Trophoblast cell (in vitro differentiated cells and primary cell): ENCODE measurements around the gene SSR4.

Source experiments
- DNase-seq, 2 donors: peaks; one replicate each; pipeline ENCODE4 v3.0.0-alpha.2; 2016
- H2AFZ ChIP-seq: 2 replicates; pipeline ENCODE4 v1.6.1; 2013; ENCODE audit warnings: low read length, moderate library complexity, mild to moderate bottlenecking; ENCODE audit not compliant: insufficient read depth, poor library complexity
- H2AK5ac ChIP-seq: 2 replicates; pipeline ENCODE4 v1.6.1; 2013; ENCODE audit warnings: mild to moderate bottlenecking, low read length
- H2BK120ac ChIP-seq: 2 replicates; pipeline ENCODE4 v1.6.1; 2013; ENCODE audit warnings: low read length, mild to moderate bottlenecking, moderate library complexity; ENCODE audit not compliant: insufficient read depth, poor library complexity
- H2BK12ac ChIP-seq: 2 replicates; pipeline ENCODE4 v1.6.1; 2013; ENCODE audit warnings: mild to moderate bottlenecking, low read length, moderate library complexity
- H2BK5ac ChIP-seq: 2 replicates; pipeline ENCODE4 v1.6.1; 2013; ENCODE audit warnings: low read length, low read depth, moderate library complexity, mild to moderate bottlenecking; ENCODE audit not compliant: poor library complexity
- H3K14ac ChIP-seq: 2 replicates; pipeline ENCODE4 v1.6.1; 2013; ENCODE audit warnings: mild to moderate bottlenecking, low read length
- H3K18ac ChIP-seq: 2 replicates; pipeline ENCODE4 v1.6.1; 2013; ENCODE audit warnings: mild to moderate bottlenecking, low read length
- H3K23ac ChIP-seq: 2 replicates; pipeline ENCODE4 v1.6.1; 2013; ENCODE audit warnings: low read length
- H3K27ac ChIP-seq: 2 replicates; pipeline ENCODE4 v1.5.1; 2013; ENCODE audit warnings: low read depth, mild to moderate bottlenecking, inconsistent platforms, low read length, moderate library complexity
- H3K27me3 ChIP-seq: 2 replicates; pipeline ENCODE4 v1.6.1; 2013; ENCODE audit warnings: inconsistent platforms, mild to moderate bottlenecking, low read length, moderate library complexity; ENCODE audit not compliant: insufficient read depth
- H3K36me3 ChIP-seq, 2 experiments: 1 replicate in 1 of 2; 2 replicates in 1 of 2; pipeline ENCODE4 v1.6.1; 2013; ENCODE audit warnings: low read length in 2 of 2, mild to moderate bottlenecking in 2 of 2, moderate library complexity in 1 of 2; ENCODE audit not compliant: insufficient read depth in 2 of 2, control insufficient read depth in 1 of 2
- H3K4ac ChIP-seq: 2 replicates; pipeline ENCODE4 v1.6.1; 2013; ENCODE audit warnings: low read depth, mild to moderate bottlenecking, low read length, moderate library complexity
- H3K4me1 ChIP-seq, 2 experiments: 1 replicate in 1 of 2; 2 replicates in 1 of 2; pipeline ENCODE4 v1.6.1; 2013; ENCODE audit warnings: low read length in 2 of 2, mild to moderate bottlenecking in 2 of 2, moderate library complexity in 1 of 2; ENCODE audit not compliant: insufficient read depth in 2 of 2, control insufficient read depth in 1 of 2
- H3K4me2 ChIP-seq: 2 replicates; pipeline ENCODE4 v1.6.1; 2013; ENCODE audit warnings: inconsistent platforms, mild to moderate bottlenecking, low read length, moderate library complexity
- H3K4me3 ChIP-seq: 2 replicates; pipeline ENCODE4 v1.5.1; 2013; ENCODE audit warnings: mild to moderate bottlenecking, low read depth, low read length, inconsistent platforms
- H3K79me1 ChIP-seq: one replicate; pipeline ENCODE4 v1.6.1; 2013; ENCODE audit warnings: low read length
- H3K79me2 ChIP-seq: 2 replicates; pipeline ENCODE4 v1.6.1; 2013; ENCODE audit warnings: low read length, mild to moderate bottlenecking; ENCODE audit not compliant: control insufficient read depth, insufficient read depth, poor library complexity
- H3K9ac ChIP-seq: 2 replicates; pipeline ENCODE4 v1.6.1; 2013; ENCODE audit warnings: mild to moderate bottlenecking, low read length
- H3K9me3 ChIP-seq: 2 replicates; pipeline ENCODE4 v1.6.1; 2013; ENCODE audit warnings: low read depth, mild to moderate bottlenecking, control low read depth, inconsistent platforms, low read length; ENCODE audit not compliant: insufficient read depth
- H4K12ac ChIP-seq: 2 replicates; pipeline ENCODE4 v1.6.1; 2013; ENCODE audit warnings: low read depth, mild to moderate bottlenecking, low read length, moderate library complexity
- H4K8ac ChIP-seq: 2 replicates; pipeline ENCODE4 v1.6.1; 2013; ENCODE audit warnings: low read depth, mild to moderate bottlenecking, low read length, moderate library complexity
- H4K91ac ChIP-seq: one replicate; pipeline ENCODE4 v1.6.1; 2013; ENCODE audit warnings: low read depth, mild to moderate bottlenecking, low read length, moderate library complexity
- WGBS: extraction: QIAGEN DNeasy Blood & Tissue Kit; methylation state at CpG from one replicate; pipeline ENCODE4 v1.1.7; 2013; ENCODE audit warnings: missing lambda C conversion rate; ENCODE audit not compliant: insufficient read length, insufficient coverage; ENCODE audit errors: extremely low coverage; 5-methylcytosine and 5-hydroxymethylcytosine counted together

The SSR4 gene

GRCh38 chrX:153801669-153802068 lies 7.2 kb downstream of the SSR4 start:
- no peak overlapping the region for H3K23ac ChIP-seq
- H3K27ac ChIP-seq, result no peak overlapping the region
- H3K36me3 ChIP-seq, result peaks cover 26 to 27% of the 10 kb centered on the region in 2 experiments
- H2BK5ac ChIP-seq, result no peak overlapping the region
- WGBS, result no CpG with 5 or more reads among the region's 8 CpGs
- H3K18ac ChIP-seq, result no peak overlapping the region
- no peaks in the 10 kb centered on the region for H3K4me1 ChIP-seq
- H3K4me3 ChIP-seq, result no peak overlapping the region
- no peak overlapping the region for H3K4ac ChIP-seq
- no peak overlapping the region for H2BK120ac ChIP-seq
- H3K9me3 ChIP-seq, result no peaks in the 10 kb centered on the region
- no peak overlapping the region for H3K9ac ChIP-seq
- no peak overlapping the region for H4K8ac ChIP-seq
- no peak overlapping the region for H4K91ac ChIP-seq
- H2AK5ac ChIP-seq, result no peak overlapping the region
- no peak for DNase-seq
- no peaks in the 10 kb centered on the region for H3K79me2 ChIP-seq
- no peak overlapping the region for H3K4me2 ChIP-seq
- H3K14ac ChIP-seq, result no peak overlapping the region
- H2BK12ac ChIP-seq, result no peak overlapping the region
- H4K12ac ChIP-seq, result no peak overlapping the region
- no peak overlapping the region for H2AFZ ChIP-seq
- H3K27me3 ChIP-seq, result no peaks in the 10 kb centered on the region
- H3K79me1 ChIP-seq, result no peaks in the 10 kb centered on the region

- Histone ChIP-seq H2AFZ (no peak overlapping the region), H3K4me2 (no peak overlapping the region), H3K4ac (no peak overlapping the region), H3K27ac (no peak overlapping the region), H2BK12ac (no peak overlapping the region), H3K79me1 (no peaks in the 10 kb centered on the region), H3K18ac (no peak overlapping the region), H2BK120ac (no peak overlapping the region), H3K4me1 (no peaks in the 10 kb centered on the region), H4K8ac (no peak overlapping the region), H4K91ac (no peak overlapping the region), H3K4me3 (no peak overlapping the region), H3K27me3 (no peaks in the 10 kb centered on the region), H2BK5ac (no peak overlapping the region), H2AK5ac (no peak overlapping the region), H3K14ac (no peak overlapping the region), H3K36me3 (peaks cover 17 to 18% of the 10 kb centered on the region in 2 experiments), H3K79me2 (no peaks in the 10 kb centered on the region), H4K12ac (no peak overlapping the region), H3K9ac (no peak overlapping the region), H3K23ac (no peak overlapping the region), H3K9me3 (no peaks in the 10 kb centered on the region)
- WGBS, result no CpG with 5 or more reads among the region's 14 CpGs
- no peak for DNase-seq
Observed at GRCh38 chrX:153802513-153803045, 8.1 kb downstream of the SSR4 start.

- Histone ChIP-seq H3K79me2 (no peaks in the 10 kb centered on the region), H3K9ac (no peak overlapping the region), H2BK120ac (no peak overlapping the region), H3K14ac (no peak overlapping the region), H2AK5ac (no peak overlapping the region), H3K4me2 (no peak overlapping the region), H3K18ac (no peak overlapping the region), H4K12ac (no peak overlapping the region), H3K79me1 (no peaks in the 10 kb centered on the region), H3K23ac (no peak overlapping the region), H3K36me3 (peaks cover 9 to 10% of the 10 kb centered on the region in 2 experiments), H4K91ac (no peak overlapping the region), H3K27me3 (no peaks in the 10 kb centered on the region), H2AFZ (no peak overlapping the region), H3K4me3 (no peak overlapping the region), H3K4ac (no peak overlapping the region), H2BK12ac (no peak overlapping the region), H3K27ac (no peak overlapping the region), H3K9me3 (no peaks in the 10 kb centered on the region), H3K4me1 (no peaks in the 10 kb centered on the region), H2BK5ac (no peak overlapping the region), H4K8ac (no peak overlapping the region)
- WGBS, result no CpG with 5 or more reads among the region's 87 CpGs
- no peak for DNase-seq
Observed at GRCh38 chrX:153803211-153804099, 9.0 kb downstream of the SSR4 start.

- H2AFZ ChIP-seq, result no peak overlapping the region
- no peak overlapping the region for H4K8ac ChIP-seq
- H3K9ac ChIP-seq, result no peak overlapping the region
- DNase-seq, result no peak
- no peaks in the 10 kb centered on the region for H3K27me3 ChIP-seq
- H3K18ac ChIP-seq, result no peak overlapping the region
- no peak overlapping the region for H2BK12ac ChIP-seq
- no peak overlapping the region for H4K91ac ChIP-seq
- no peak overlapping the region for H3K4ac ChIP-seq
- H3K79me1 ChIP-seq, result no peaks in the 10 kb centered on the region
- H3K4me3 ChIP-seq, result no peak overlapping the region
- no peak overlapping the region for H3K27ac ChIP-seq
- no peak overlapping the region for H2BK120ac ChIP-seq
- no peak overlapping the region for H3K4me2 ChIP-seq
- H3K4me1 ChIP-seq, result no peaks in the 10 kb centered on the region
- no peak overlapping the region for H2AK5ac ChIP-seq
- peaks cover 3% of the 10 kb centered on the region in 2 experiments for H3K36me3 ChIP-seq
- no peaks in the 10 kb centered on the region for H3K9me3 ChIP-seq
- no peak overlapping the region for H3K14ac ChIP-seq
- peak overlapping the region; percentile 83 for H4K12ac ChIP-seq
- H3K23ac ChIP-seq, result no peak overlapping the region
- no peak overlapping the region for H2BK5ac ChIP-seq
- no CpG with 5 or more reads among the region's 34 CpGs for WGBS
- H3K79me2 ChIP-seq, result no peaks in the 10 kb centered on the region
Observed at GRCh38 chrX:153804100-153804595, 9.7 kb downstream of the SSR4 start.
